Sigmoid colon (tissue), 7 donors: ENCODE measurements around the gene PWP2. TPM values are rescaled to one million over a fixed set of nuclear protein-coding genes. Genes with fewer than 3 reads are reported as not detected.
"Not testable (repeated sequence)": the region's sequence is repeated elsewhere in the genome, so short reads cannot be mapped to it uniquely, and the experiment has no call there.

Experiments used
- DNase-seq: peaks from one replicate; pipeline ENCODE4 v3.0.0-alpha.2; 2019
- H3K27ac ChIP-seq, 4 donors: fragments of 200-600 bp; sonication (generic); one replicate each; pipeline ENCODE4 v1.5.1; 2016 to 2019; ENCODE audit warnings: mild to moderate bottlenecking in 1 of 4
- H3K27me3 ChIP-seq, 3 donors: fragments of 200-600 bp; sonication (generic); one replicate each; pipeline ENCODE4 v1.5.1; 2019; ENCODE audit warnings: mild to moderate bottlenecking in 1 of 3
- H3K36me3 ChIP-seq, 4 donors: fragments of 200-600 bp; sonication (generic); one replicate each; pipeline ENCODE4 v1.5.1; 2016 to 2019
- H3K4me1 ChIP-seq, 4 donors: fragments of 200-600 bp; sonication (generic); one replicate each; pipeline ENCODE4 v1.5.1; 2017 to 2019
- H3K4me3 ChIP-seq, 4 donors: fragments of 200-600 bp; sonication (generic); one replicate each; pipeline ENCODE4 v1.5.1; 2017 to 2019; ENCODE audit warnings: mild to moderate bottlenecking in 2 of 4, moderate library complexity in 1 of 4
- H3K9me3 ChIP-seq, 4 donors: fragments of 200-600 bp in 3 of 4; sonication (generic) in 3 of 4; one replicate each; pipeline versions ENCODE4 v1.5.1 to v1.6.1; 2013 to 2019
- CTCF ChIP-seq, 4 experiments: fragments of 450-650 bp in 3 of 4; fragments of 200-600 bp in 1 of 4; IDR thresholded peaks; one replicate each; pipeline ENCODE4 v1.5.1; 2016 to 2019; ENCODE audit warnings: antibody characterized with exemption in 4 of 4, mild to moderate bottlenecking in 3 of 4, moderate library complexity in 2 of 4
- EP300 ChIP-seq, 4 donors: sonication (generic); formaldehyde crosslinking; IDR thresholded peaks; one replicate each; pipeline ENCODE4 v1.6.1; 2017; ENCODE audit warnings: antibody characterized with exemption in 4 of 4
- POLR2A ChIP-seq, 2 donors: fragments of 450-650 bp; IDR thresholded peaks; one replicate each; pipeline ENCODE4 v1.6.1; 2016; ENCODE audit warnings: antibody characterized with exemption in 2 of 2, mild to moderate bottlenecking in 2 of 2, moderate library complexity in 2 of 2
- POLR2AphosphoS5 ChIP-seq, 4 donors: sonication (generic); formaldehyde crosslinking; IDR thresholded peaks; one replicate each; pipeline ENCODE4 v1.6.1; 2017; ENCODE audit warnings: antibody characterized with exemption in 4 of 4
- WGBS, 2 donors: extraction: QIAGEN DNeasy Blood & Tissue Kit; methylation state at CpG; one replicate each; pipeline ENCODE4 v1.1.7; 2013; 5-methylcytosine and 5-hydroxymethylcytosine counted together
- intact Hi-C: fragments of 100-400 bp; cut with DNase I; formaldehyde crosslinking; loops from one replicate; pipeline ENCODE4 v1.15.1; 2023
- polyA plus RNA-seq, 3 donors: library from polyadenylated mRNA; stranded (reverse); fragments of 200-250 nt; gene quantifications; one replicate each; pipeline ENCODE4 v1.2.3, GENCODE V29; 2013
- total RNA-seq, 4 donors: library from RNA; depleted of rRNA; stranded (reverse); fragments of >200 nt; gene quantifications; one replicate each; pipeline ENCODE4 v1.1.0, GENCODE V29; 2016
- donor health status: healthy with polysubstance abuse.
- donor health status: Bipolar disorder and iron deficiency.
- donor health status: healthy.

PWP2 gene
- total RNA-seq (1 to 10 TPM; 1.4 to 8.6 (median 6.1) TPM), polyA plus RNA-seq (10 to 100 TPM in 1 of 3 donors, 1 to 10 TPM in 2; 1.4 to 10.8 (median 1.8) TPM)

DNA sequence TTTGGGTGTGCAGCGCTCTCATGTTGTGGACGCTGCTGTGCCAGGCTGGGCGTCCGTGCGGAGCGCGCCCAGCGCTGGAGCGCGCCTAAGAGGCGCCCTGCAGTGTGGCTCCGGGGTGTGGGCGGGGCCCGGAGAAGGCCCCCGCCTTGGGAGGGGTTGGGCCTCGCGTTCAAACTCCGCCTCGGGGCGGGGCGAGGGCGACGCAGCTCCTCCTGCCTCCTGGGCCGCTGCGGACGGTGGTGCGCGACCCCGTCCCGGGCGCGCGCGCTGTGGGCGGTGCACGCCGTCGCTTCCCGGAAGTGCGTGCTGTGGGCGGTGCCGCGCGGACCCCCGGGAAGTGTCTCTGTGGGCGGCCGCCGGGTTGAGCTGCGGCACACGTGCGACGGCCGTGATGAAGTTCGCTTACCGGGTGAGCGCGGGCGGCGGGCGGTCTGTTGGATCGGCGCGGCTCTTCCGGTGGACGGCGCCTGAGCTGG is at the start of gene PWP2:
Gene PWP2 (plus strand): TSS at position 374 of the 476 bp plus-strand sequence. CDS start 18 bp downstream, at position 392.
- DNase-seq, result peak; percentile 65
- H3K9me3 ChIP-seq, H3K4me1 ChIP-seq, H3K36me3 ChIP-seq, intact Hi-C loops, H3K27me3 ChIP-seq: not testable (repeated sequence)
- TF ChIP-seq POLR2AphosphoS5 (IDR thresholded peaks at IDR 0.05), result peak in 1 of 4 donors; percentile 19
- peak within 1 kb of the TSS; percentile 35 to 46 (median 43) for H3K4me3 ChIP-seq
- WGBS, 2 donors, result 0 to 1% methylated on average over 26 to 47 of the region's 66 CpGs
- H3K27ac ChIP-seq, result peak within 1 kb of the TSS in 2 of 4 donors; percentile 49 to 71

GRCh38 chr21:44057960-44058651 is 49.1 kb upstream of the PWP2 start:
- no peaks in the 10 kb centered on the region for H3K9me3 ChIP-seq
- WGBS, 2 donors, result 92 to 94% methylated on average over 15 of the region's 15 CpGs
- no peaks in the 10 kb centered on the region for H3K27me3 ChIP-seq
- no peak for TF ChIP-seq CTCF (IDR thresholded peaks at IDR 0.05)
- no peak for TF ChIP-seq POLR2A (IDR thresholded peaks at IDR 0.05)
- TF ChIP-seq EP300 (IDR thresholded peaks at IDR 0.05), result no peak
- TF ChIP-seq POLR2AphosphoS5 (IDR thresholded peaks at IDR 0.05), result no peak
- intact Hi-C loops, result no loop called here
- peaks cover 0 to 15% (median 6%) of the 10 kb centered on the region in 4 donors for H3K4me1 ChIP-seq
- H3K4me3 ChIP-seq, result no peak overlapping the region
- DNase-seq, result no peak
- no peak overlapping the region for H3K27ac ChIP-seq
- H3K36me3 ChIP-seq, result peaks cover 0 to 41% (median 7%) of the 10 kb centered on the region in 4 donors

GRCh38 chr21:44058652-44058964 is 48.6 kb upstream of the PWP2 start:
- peaks cover 0 to 46% (median 11%) of the 10 kb centered on the region in 4 donors for H3K36me3 ChIP-seq
- H3K27ac ChIP-seq, result no peak overlapping the region
- H3K4me3 ChIP-seq, result no peak overlapping the region
- no peaks in the 10 kb centered on the region for H3K9me3 ChIP-seq
- no peak for TF ChIP-seq EP300 (IDR thresholded peaks at IDR 0.05)
- TF ChIP-seq CTCF (IDR thresholded peaks at IDR 0.05), result no peak
- TF ChIP-seq POLR2A (IDR thresholded peaks at IDR 0.05), result no peak
- TF ChIP-seq POLR2AphosphoS5 (IDR thresholded peaks at IDR 0.05), result no peak
- H3K4me1 ChIP-seq, result peaks cover 0 to 12% (median 6%) of the 10 kb centered on the region in 4 donors
- no peak for DNase-seq
- WGBS, 2 donors, result 95 to 96% methylated on average over 12 of the region's 12 CpGs
- H3K27me3 ChIP-seq, result no peaks in the 10 kb centered on the region
- intact Hi-C loops, result no loop called here

DNA sequence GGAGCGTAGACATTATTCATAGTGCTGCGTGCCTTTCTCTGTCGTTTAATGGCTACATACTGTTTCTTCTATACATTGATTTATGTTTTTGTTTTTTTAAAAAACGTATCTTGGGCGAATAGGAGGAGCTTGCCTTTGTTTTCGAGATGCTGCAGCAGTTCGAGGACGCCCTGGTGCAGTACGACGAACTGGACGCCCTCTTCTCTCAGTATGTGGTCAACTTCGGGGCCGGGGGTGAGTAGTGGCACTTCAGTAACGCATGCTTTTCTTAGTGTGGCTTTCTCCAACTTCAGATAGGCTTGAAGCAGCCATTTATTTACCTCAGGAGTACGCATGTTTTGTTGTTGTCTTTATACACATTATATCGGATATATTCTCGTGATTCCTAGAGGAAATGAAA is 48.2 kb upstream of the PWP2 start:
- Histone ChIP-seq H3K27me3 (no peaks in the 10 kb centered on the region), H3K27ac (no peak overlapping the region), H3K36me3 (peaks cover 0 to 50% (median 15%) of the 10 kb centered on the region in 4 donors), H3K4me1 (peaks cover 0 to 12% (median 6%) of the 10 kb centered on the region in 4 donors), H3K9me3 (no peaks in the 10 kb centered on the region), H3K4me3 (no peak overlapping the region)
- intact Hi-C loops, result no loop called here
- DNase-seq, result no peak
- TF ChIP-seq POLR2A (IDR thresholded peaks at IDR 0.05) (no peak), EP300 (IDR thresholded peaks at IDR 0.05) (no peak), CTCF (IDR thresholded peaks at IDR 0.05) (no peak), POLR2AphosphoS5 (IDR thresholded peaks at IDR 0.05) (no peak)
- WGBS, 2 donors, result 92 to 94% methylated on average over 17 of the region's 17 CpGs

- H3K9me3 ChIP-seq, result no peaks in the 10 kb centered on the region
- intact Hi-C loops, result no loop called here
- no peak overlapping the region for H3K27ac ChIP-seq
- peaks cover 0 to 56% (median 15%) of the 10 kb centered on the region in 4 donors for H3K36me3 ChIP-seq
- DNase-seq, result no peak
- 80 to 96% methylated on average over 4 of the region's 4 CpGs for WGBS, 2 donors
- no peaks in the 10 kb centered on the region for H3K27me3 ChIP-seq
- TF ChIP-seq POLR2A (IDR thresholded peaks at IDR 0.05) (no peak), EP300 (IDR thresholded peaks at IDR 0.05) (no peak), POLR2AphosphoS5 (IDR thresholded peaks at IDR 0.05) (no peak), CTCF (IDR thresholded peaks at IDR 0.05) (no peak)
- peaks cover 0 to 9% (median 3%) of the 10 kb centered on the region in 4 donors for H3K4me1 ChIP-seq
- no peak overlapping the region for H3K4me3 ChIP-seq
Measured at GRCh38 chr21:44059710-44060109, 47.5 kb upstream of the PWP2 start.
